HG03342 (cell line): ENCODE data around the gene TPSB2.
"Not testable (repeated sequence)": the region's sequence is repeated elsewhere in the genome, so short reads cannot be mapped to it uniquely, and the experiment has no call there.

ENCODE experiments used
- ATAC-seq: cut with Tn5 transposase; IDR thresholded peaks from one replicate; pipeline ENCODE4 v1.9.1; 2021; ENCODE audit warnings: mild to moderate bottlenecking, moderate library complexity; ENCODE audit not compliant: unreplicated experiment

The TPSB2 gene

GRCh38 chr16:1243907-1244850 lies 14.2 kb upstream of the TPSB2 start:
- not testable (repeated sequence) for ATAC-seq

GRCh38 chr16:1243363-1243762 lies 13.4 kb upstream of the TPSB2 start:
- not testable (repeated sequence) for ATAC-seq

GRCh38 chr16:1241081-1241480 lies 11.1 kb upstream of the TPSB2 start:
- not testable (repeated sequence) for ATAC-seq

- ATAC-seq = not testable (repeated sequence)
Observed at GRCh38 chr16:1240436-1240835, 10.5 kb upstream of the TPSB2 start, which contains the start of gene TPSAB1. Gene TPSAB1 (plus strand): TSS chr16:1240705. CDS start chr16:1240939, 234 bp downstream.

GRCh38 chr16:1239575-1239974 lies 9.6 kb upstream of the TPSB2 start:
- ATAC-seq = not testable (repeated sequence)

- not testable (repeated sequence) for ATAC-seq
Observed at GRCh38 chr16:1238909-1239308, 8.9 kb upstream of the TPSB2 start.

GRCh38 chr16:1237990-1238389 lies 8.0 kb upstream of the TPSB2 start:
- ATAC-seq = no peak

- not testable (repeated sequence) for ATAC-seq
Observed at GRCh38 chr16:1236659-1237058, 6.7 kb upstream of the TPSB2 start.

GRCh38 chr16:1232049-1232748 lies 2.2 kb upstream of the TPSB2 start:
- not testable (repeated sequence) for ATAC-seq

GRCh38 chr16:1231301-1231700 lies 1.3 kb upstream of the TPSB2 start:
- not testable (repeated sequence) for ATAC-seq

- ATAC-seq = not testable (repeated sequence)
Observed at GRCh38 chr16:1230471-1231212, 658 bp upstream of the TPSB2 start.

GRCh38 chr16:1229476-1229875 lies 508 bp downstream of the TPSB2 start:
- not testable (repeated sequence) for ATAC-seq

- ATAC-seq = not testable (repeated sequence)
Observed at GRCh38 chr16:1228227-1228626, 1.8 kb downstream of the TPSB2 start.

GRCh38 chr16:1226692-1227091 lies 3.3 kb downstream of the TPSB2 start:
- not testable (repeated sequence) for ATAC-seq

- ATAC-seq = not testable (repeated sequence)
Observed at GRCh38 chr16:1225728-1226311, 4.2 kb downstream of the TPSB2 start.

- no peak for ATAC-seq
Observed at GRCh38 chr16:1225051-1225451, 4.9 kb downstream of the TPSB2 start, which contains the start of gene TPSG1. Gene TPSG1 (minus strand): TSS chr16:1225268. CDS start chr16:1225252, 16 bp downstream.

- ATAC-seq = no peak
Observed at GRCh38 chr16:1224558-1224957, 5.4 kb downstream of the TPSB2 start.

GRCh38 chr16:1223355-1224214 lies 6.4 kb downstream of the TPSB2 start:
- ATAC-seq = no peak

- no peak for ATAC-seq
Observed at GRCh38 chr16:1222553-1223354, 7.2 kb downstream of the TPSB2 start.
